HG02885 (cell line): ENCODE data around the gene SCG3.

ENCODE experiments used
- ATAC-seq: cut with Tn5 transposase; IDR thresholded peaks from one replicate; pipeline ENCODE4 v1.9.1; 2021; ENCODE audit warnings: mild to moderate bottlenecking; ENCODE audit not compliant: unreplicated experiment, poor library complexity

The SCG3 gene

DNA sequence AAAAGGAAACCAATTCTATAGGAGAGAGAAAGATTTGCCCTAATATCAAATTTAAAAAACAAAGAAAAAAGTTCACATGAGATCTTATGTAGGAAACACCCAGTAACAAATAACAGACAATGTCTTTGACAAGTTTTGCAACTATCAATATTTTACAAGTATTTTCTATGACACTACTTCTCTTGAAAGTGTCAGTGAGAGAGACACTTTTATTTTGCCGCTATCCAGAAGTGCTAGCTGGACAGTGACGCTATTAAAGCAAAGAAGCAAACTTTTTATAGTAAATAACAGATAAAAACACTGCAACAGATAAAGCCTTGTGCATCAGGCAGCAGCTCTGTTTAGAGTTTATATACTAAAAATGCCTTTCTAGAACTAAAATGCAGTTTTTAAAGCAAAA is 42.9 kb downstream of the SCG3 start:
- no peak for ATAC-seq

DNA sequence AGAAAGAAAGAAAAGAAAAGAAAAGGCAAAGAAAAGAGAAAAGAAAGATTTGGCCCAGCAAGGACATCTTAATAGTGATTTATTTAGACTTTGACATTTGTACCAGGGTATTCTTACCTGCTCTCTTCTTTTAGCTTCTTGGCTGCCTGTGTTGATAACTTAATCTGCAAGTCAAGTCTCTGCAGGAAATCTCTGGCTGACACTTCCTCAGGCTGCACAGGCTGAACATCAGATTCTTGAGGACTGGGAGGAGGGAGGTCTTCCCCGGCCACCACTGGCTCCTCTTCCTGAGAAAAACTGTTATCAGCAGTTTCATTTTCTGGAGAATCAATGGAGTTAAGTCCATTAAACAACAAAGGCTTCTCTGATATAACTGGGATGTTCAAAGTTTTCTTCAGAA is 43.4 kb downstream of the SCG3 start:
- no peak for ATAC-seq

DNA sequence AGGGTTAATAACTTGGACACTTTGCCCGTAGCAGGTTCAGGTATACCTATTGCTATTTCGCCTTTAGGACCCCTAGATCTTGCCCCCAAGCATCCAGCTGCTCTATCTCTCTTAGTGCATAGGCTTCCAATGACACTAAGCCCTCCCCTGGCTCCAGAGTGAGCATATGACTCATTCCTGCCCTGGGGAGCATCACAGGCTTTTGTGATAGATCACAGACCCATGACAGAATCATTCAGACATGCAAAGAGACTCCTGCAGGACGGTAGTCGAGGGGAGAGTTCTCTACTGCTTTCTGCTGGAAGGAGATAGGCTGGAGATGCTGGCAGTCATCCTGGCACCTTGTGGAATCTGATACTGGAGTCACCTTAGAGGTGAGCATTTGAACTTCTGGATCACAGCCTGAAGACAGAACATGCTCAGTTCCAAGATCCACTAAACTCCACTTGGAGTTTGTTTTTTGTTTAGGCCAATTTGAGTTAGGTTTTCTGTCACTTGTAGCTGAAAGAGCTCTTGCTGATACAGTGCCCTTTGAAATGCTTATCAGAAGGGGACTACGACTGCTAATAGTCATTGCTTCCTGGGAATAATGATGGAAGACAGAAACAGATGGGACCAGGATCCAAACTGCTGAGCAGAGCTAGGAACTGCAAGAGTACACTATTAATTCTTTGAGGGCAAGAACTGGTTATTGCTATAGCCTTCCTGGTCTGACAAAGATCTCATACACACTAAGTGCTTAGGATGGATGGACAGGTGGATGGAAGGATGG is 45.2 kb downstream of the SCG3 start:
- ATAC-seq = peak; percentile 88

DNA sequence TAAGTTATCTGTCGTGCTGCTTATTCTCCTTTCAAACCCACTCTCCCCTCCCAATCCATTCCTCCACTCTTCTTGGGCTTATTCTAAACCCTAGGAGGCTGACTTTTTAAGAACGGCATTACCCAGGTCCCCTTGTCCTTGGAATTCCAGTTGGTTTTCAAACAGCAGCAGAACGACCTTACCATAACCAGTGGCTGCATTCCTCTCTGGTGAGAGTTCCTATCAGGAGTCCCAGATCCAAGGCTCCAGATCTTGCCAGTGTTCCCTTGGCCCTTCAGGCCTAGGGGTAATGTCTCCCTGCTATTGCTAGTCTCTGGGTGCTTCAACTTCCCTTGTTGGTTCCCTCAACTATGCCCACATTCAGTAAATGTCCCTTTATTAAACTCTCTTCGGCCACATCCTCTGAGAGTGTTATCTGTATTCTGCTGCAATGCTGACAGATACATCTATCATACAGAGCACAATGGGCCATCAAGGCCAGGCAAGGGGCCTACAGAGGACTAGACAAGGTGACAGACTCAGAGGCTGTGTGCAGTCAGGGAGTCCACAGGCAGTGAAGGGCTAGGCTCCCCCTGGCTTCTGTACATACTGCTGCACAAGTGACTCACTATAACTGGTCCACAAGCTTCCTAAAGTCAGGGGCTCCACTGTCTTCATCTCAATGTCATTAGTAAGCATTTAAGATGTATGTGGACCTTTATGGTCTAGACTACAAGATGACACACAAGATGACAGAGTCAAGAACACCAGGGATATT is 46.0 kb downstream of the SCG3 start:
- ATAC-seq = no peak

DNA sequence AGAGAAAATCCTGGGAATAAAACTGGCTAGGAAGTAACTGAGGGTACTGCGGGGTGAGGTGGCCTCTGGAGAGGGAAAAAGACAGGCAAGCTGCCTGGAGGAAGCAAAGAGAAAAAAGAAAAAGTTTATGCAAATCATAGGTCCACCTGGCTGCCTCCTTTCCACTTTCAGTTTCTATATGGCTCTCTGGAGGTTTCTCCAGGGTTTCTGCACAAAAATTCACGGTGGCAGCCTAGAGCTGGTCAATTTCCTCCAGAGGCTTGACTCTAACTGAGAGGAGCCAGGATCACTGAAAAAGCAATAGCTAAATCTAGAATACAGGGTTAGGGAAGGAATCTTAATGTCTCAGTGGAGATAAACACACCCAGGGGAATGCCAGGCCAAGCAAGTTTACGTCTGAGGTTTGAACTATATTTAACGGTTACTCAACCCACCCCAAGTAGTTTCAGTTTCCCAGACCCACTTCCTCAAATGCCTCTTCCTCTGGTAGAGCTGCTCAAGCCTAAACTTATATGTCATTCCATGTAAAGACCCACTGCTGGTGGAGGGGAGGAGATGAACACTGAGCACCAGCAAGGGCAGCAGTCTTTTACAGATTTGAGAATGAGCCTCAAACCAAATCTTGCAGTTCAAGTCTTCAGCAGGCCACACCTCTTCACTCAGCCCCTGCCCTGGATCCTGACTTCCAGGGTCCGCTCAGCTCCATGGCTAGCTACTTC is 50.4 kb downstream of the SCG3 start:
- peak; percentile 68 for ATAC-seq

DNA sequence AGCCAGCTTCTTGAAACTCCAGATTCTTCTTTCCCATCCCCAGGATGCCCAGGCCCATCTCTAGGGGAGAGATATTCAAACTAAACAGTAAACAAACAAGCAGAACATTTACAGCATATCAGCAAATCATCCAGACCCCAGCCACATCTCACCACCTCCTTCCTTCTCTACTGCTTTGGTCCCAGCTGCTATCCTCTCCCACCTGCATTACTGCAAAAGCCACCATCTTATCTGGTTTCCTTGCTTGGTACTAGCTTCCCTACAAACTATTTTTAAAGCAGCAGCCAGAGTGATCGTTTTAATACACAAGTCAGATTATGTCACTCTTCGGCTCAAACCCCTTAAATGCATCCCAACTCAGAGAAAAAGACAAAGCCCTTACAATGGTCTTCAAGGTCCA is 51.3 kb downstream of the SCG3 start:
- no peak for ATAC-seq

DNA sequence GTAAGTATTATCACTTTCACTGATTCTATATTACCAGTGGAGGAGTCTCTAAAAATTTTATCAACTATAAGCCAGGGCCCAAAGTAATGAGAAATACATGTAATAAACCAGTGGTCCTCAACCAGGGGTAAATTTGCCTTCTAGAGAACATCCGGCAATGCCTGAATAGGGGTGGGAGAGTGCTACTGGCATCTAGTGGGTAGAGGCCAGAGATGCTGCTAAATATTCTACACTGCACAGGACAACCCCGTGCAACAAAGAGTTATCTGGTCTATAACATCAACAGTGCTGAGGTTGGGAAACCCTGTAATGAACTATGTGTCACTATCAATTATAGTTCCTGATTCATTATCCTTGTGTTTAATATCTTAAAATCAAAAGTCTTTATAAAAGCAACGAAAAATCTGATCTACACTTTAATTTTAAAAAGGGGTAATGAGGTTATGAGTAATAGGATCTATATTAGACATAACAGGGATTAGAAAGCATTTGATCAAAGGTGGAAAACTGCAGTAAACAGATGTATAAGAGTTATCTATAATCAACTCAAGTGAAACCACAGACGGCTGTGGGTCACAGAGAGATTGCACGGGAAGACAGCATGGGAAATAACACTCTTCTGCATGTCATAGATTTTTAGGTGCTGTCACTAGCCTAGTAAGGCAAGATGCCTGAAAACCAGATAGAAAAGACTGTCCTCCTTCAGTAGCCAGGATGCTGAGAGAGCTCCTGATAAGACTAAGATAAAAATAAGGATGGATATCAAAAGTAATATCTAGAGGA is 54.1 kb downstream of the SCG3 start:
- peak; percentile 14 for ATAC-seq

DNA sequence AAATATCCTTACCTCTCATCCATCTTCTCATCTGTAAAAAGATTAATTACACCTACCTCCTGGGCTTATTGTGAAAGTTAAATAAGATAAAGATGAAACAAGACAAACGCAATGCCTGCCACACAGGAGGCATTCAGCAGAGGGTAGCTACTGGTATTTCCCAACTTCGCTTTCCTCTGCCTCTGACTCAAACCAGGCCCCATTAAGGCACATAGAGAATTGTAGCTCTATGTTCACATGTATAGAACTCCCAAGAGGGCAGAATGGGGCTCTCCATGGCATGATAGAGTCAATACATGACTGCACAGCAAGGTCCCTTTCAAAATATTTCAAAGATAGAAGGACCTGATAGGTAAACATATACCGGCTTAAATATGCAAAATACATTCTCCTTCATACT is 54.8 kb downstream of the SCG3 start:
- peak; percentile 20 for ATAC-seq

DNA sequence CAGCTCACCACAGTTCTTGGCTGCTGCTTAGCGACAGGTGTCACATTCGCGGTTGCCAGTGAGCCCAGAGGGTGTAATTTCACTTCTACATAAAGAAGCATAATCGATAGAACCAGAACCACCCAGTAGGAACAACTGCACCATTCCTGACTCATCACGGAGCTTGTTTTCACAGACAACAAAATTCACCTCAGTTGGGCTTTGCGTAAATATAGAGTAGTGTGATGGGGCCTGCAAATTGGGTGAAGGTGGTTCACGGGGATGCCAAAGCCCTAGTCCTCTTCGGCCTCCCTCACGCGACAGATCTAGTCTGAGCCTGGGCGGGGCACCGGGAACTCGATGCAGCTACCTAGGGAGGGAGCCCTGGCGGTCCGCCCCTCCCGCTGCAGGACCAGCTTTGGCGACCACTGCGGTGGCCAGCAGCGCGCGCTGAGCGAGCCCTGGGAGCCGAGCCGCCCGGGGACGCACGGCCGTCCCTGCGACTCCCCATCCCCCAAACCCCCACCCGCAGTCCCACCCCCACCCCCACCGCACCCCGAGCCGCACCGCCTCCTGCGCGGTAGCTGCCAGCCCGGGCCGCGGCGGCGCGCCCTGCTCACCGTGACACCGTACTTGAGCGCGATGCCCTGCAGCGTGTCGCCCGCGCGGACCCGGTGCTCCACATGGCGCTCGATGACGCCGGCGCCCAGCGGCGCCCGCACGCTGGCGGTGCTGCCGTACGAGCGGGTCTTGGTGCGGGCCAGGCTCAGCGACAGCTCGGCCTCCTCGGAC is 55.6 kb downstream of the SCG3 start:
- peak; percentile 37 for ATAC-seq

DNA sequence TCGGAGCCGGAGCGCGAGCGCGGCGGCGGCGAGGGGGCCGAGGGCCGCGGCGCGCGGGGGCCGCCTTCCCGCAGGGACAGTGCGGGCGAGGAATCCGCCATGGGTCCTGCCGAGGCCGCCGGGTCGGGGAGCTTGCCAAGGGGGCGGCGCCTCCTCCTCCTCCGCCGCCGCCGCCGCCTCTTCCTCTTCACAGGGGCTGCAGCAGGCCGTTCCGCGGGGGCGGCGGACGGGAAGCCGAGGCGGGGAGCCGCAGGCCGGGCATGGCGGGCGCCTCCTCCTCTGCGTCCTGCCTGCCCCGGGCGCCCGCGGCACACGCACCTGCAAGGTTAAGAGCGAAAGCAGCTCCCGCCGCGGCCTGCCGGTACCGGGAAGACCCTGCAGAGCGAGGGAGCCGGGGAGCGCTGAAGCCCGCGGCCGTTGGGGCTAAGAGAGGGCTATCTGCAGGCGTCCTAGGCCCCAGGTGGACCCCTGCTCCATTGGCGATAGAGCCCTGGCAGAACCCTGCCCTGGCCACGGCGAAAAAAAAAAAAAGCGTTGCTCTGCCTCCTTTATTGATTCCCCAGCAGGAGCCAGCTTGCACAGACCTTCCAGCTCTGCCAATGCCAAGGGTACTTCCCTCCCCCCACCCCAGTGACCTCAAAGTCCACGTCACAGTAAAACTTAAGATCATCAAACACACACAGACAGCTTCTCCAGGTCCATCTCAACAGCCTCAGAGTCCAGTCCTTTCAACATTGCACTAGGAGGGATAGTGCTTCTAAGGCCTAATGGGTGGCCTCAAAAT is 56.4 kb downstream of the SCG3 start, which contains the start of gene LYSMD2:
Gene LYSMD2 (minus strand): TSS at position 134 of the 784 bp plus-strand sequence. CDS start 33 bp downstream, at position 101.
- ATAC-seq = peak; percentile 57

DNA sequence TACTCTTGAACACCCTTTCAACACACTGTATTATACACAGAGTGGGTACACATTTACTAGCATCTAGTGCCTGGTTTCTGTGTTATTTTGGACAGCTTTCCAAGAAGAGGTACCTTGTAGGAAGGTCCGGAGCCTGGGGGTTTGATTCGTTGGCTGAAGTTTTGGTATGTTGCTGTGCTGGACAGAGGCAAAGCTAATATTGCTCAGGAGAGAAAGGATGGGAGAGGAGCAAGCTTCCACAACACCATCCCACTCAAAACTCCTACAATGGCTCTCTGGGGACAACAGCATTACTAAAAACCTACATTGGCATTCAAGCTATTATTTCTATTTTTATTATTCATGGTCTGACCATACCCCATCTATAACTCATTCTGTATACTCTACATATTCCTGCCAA is 57.2 kb downstream of the SCG3 start:
- no peak for ATAC-seq

DNA sequence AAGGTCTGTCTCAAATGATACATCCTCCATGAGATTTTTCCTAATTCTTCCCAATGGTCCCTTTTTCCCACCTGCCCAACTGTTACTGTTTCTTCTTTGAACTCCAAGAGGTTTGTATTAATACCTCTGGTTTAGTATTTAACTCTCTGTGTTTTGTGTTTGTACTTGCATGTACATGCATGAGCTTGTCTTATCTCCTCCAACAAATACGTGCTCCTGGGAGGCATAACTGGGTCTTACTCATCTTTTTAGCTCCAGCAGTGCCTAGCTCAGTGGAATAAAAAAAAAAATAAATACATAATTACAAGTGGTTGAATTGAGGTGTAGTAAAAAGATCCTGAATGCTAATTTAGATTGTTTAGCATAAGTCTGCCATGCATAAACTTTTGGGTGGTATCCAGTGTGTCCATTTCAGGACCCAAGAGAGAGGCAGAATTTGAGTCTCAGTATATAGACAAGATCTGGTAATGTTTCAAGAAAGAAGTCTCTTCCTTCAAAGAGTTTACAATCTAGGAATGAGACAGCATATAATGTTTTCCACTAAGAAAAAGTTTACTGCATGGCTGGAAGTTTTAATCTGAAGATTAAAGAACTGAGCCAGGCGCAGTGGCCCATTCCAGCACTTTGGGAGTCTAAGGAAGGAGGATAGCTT is 57.9 kb downstream of the SCG3 start:
- ATAC-seq = no peak

DNA sequence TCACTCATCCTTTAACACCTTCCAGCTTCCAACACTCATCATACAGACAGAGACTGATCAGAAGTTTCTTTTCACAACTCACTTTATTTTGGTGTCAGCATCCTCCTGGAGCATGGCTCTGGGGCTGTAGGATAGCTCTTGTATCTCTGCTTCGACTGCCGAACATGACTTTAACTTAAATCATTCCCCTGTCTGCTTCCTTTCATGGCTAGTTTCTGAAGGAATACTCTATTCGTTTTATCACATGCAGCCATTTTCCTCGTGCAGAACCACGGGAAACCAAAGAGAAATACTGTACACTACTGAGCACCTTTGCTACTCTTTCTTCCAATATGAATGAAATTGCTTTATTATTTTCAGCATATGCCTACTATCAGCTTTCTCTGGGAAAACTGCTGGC is 68.0 kb downstream of the SCG3 start:
- no peak for ATAC-seq

DNA sequence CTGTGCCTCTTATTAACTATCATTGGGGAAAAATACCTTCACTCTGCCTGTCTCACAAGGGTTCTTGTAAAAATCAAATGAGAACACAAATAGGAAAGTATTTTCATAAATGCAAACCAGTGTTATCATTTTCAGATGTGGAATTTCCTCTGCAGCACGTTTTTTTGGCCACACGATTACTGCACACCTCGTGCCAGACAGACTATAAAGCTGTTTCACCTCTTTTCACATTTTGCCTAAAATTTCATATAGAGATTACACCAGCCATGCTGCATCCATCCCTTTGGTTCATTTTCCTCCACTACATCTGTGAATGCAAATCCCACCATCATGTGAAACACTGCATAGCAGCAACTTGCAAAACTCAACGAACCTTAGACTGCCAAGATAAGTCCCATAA is 68.9 kb downstream of the SCG3 start:
- no peak for ATAC-seq

DNA sequence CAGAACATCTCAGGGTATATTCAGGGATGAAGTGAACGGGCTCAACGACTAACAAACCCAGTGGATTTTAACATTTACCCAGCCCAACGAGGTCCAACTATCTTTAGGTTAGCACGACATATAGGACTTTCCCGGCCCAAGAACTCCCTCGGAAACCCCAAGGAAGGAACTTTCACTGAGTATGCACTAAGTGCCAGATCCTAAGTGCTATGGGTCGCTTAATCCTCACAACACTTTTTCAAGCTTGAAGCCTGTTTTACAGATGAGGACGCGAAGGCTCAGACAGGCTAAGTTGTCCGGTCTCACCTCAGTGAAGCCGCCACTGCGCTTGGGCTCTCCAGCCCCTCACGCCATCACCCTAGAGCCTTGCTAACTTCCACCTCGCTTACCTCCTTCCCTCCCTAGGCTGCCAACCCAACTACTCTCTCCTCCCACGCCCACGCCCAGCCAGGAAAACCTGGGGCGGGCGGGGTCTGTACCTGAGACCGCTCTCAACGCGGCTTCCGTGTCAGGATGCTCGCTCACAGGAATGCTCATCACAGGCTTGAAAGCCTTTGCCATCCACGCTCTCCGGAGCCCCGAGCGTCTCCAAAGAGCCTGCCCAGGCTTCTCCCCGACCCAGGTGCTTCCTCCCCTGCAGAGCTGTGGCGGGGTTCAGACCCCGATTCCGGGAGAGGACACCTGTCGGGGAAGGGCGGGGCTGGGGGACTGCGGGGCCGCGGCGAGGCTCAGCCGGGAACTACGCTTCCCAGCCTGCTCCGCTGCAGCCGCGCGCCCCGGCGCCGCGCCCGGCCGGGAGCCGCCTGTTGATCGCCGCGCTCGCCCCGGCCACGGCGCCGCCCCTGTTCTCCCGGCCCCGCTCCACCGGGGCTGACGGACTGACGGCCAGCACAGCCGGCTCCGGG is 69.7 kb downstream of the SCG3 start, which contains the start of gene TMOD2:
Gene TMOD2 (plus strand): TSS at position 806 of the 905 bp plus-strand sequence. CDS start 14,845 bp downstream, outside the sequence.
- peak; percentile 82 for ATAC-seq

DNA sequence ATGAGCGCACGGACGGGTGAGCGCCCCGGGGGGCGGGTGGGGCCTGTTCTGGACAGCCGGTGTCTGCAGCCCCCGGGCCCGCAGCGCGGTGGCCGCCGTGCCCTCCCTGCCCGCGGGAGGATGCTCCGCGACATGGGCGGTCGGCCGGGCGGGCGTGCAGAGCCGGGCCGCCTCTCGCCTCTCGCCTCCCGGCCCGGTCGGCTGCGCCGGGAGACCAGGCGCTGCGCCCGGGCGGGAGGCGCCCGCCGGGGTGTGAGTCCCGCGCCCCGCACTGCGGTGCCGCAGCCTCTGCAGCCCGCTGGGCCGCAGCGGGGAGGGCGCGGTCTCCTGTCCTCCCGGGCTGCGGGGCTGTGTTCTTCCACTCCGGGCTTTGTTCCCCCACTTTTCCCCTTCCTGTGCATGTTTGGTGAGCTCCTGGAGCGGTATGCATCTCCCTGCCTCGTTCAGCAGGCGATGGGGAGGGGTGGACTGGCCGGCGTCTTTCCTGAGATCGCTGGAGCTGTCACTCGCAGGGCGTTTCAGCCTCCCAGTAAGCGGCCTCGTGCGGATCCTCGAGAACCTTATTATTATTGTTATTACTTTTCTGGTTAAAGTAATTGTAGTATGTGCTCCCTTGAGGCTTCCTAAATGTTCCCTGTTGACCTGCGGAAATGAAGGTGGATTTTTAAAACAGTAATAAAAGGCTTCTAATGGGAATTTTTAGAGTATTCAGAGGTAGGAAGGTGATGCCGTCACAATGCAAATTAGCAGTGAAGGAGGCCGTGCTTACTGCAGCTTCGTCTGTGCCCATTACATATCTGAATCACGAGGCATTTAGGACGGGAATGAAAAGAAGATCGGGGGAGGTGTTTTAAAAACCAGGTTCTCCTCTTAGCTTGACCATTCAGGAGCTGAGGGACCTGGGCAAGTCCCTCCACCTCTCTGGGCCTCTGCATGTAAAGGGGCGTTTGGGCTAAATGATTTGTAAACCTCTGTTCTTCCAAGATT is 70.7 kb downstream of the SCG3 start:
- ATAC-seq = peak; percentile 50
